Amygdala (tissue), 56 donors: Measurements from ENCODE around the gene SMIM33.

Experiments used
- DNase-seq, 56 donors: peaks; one replicate each; lab custom pipeline; 2025; lab: John Stamatoyannopoulos, UW

The SMIM33 gene

GRCh38 chr5:139517683-139518564, 47.1 kb downstream of the SMIM33 start:
- peak in 55 of 56 donors; percentile 37 to 95 (median 81) for DNase-seq
